Measurements from ENCODE around the gene RASAL3. TPM values are rescaled to one million over a fixed set of nuclear protein-coding genes. Genes with fewer than 3 reads are reported as not detected.

The RASAL3 gene
- total and polyA plus RNA-seq, 2 of the 4 experiments (the other 2 are of a cell fraction) = 0.07 TPM; not detected in 1

DNA sequence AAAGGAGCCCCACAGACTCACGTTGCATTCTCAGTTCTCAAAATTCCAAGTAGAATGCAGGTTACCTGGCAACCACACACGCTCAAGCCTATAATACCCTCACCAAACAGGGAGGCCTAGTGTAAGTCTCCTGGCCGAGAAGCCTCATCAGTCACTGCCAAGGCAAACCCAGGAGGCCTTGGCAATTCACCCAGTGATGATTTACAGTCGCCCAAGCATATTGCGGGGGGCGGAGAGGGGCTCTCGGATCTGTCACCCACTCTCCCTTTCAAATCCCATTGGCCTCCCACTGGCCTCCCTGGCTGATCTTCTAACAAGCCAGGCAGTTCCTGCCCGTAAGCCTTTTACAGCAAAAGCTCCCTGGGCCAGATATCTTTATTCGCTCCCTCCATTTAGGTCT lies 46.6 kb downstream of the RASAL3 start:
- 2% methylated on average over 6 of the region's 9 CpGs; no CpG with 5 or more reads in 1 of the 2 experiments for WGBS, 2 experiments (ENCODE audit: extremely low coverage in 2 of 2, insufficient read length in 1 of 2)
- H4K91ac ChIP-seq (ENCODE audit: insufficient read depth, low read depth, low read length) = no peak overlapping the region
- H3K4me1 ChIP-seq (ENCODE audit: control insufficient read depth, insufficient read depth, low read length) = peaks cover 17% of the 10 kb centered on the region
- no peaks in the 10 kb centered on the region for H3K27me3 ChIP-seq (ENCODE audit: control insufficient read depth, insufficient read depth, low read length)
- dilution Hi-C loops (cut with HindIII; ENCODE audit: low sequenced_read_pairs, unreplicated experiment) = no loop called here
- peaks cover 0 to 45% of the 10 kb centered on the region in 2 experiments; a peak in 2 of 4 replicates for H3K79me1 ChIP-seq (ENCODE audit: low read depth in 1 of 2, low read length in 2 of 2)
- H3K56ac ChIP-seq (ENCODE audit: extremely low read depth, insufficient read depth, low read length) = peak overlapping the region; percentile 37; the same call in 1 of the 2 replicates
- H2AK5ac ChIP-seq (ENCODE audit: low read depth, low read length) = peak overlapping the region; percentile 20; the same call in 1 of the 2 replicates
- no TSS peak for BruUV-seq (replicated peaks)
- peak overlapping the region; percentile 96 for H3K4me2 ChIP-seq (ENCODE audit: low read depth, low read length)
- H3K23ac ChIP-seq (ENCODE audit: low read depth, low read length) = peak overlapping the region; percentile 77
- in situ Hi-C loops (cut with MboI; ENCODE audit: low sequenced_read_pairs) = loop anchor here (25.0 kb wide), 1 partner anchor 770 kb away; the partner anchor contains the start of genes AP1M1 and FAM32A
- peak overlapping the region; percentile 85 for H3K27ac ChIP-seq (ENCODE audit: insufficient read depth, low read length)
- H3K4ac ChIP-seq (ENCODE audit: low read depth, low read length) = peak overlapping the region; percentile 2; the same call in 1 of the 2 replicates
- ChIA-PET CTCF (interaction anchor here (0.8 kb wide), 1 partner anchor 155 kb away, joined by 5 read pairs; no protein-coding TSS in a partner anchor), POLR2A (ENCODE audit: unreplicated experiment) (interaction anchor here (0.6 kb wide), 1 partner anchor 201 kb away, joined by 8 read pairs; no protein-coding TSS in a partner anchor)
- peak overlapping the region; percentile 93 for H2AFZ ChIP-seq (replicated peaks; ENCODE audit: low read length, poor library complexity)
- peak overlapping the region; percentile 82 for H3K9ac ChIP-seq (ENCODE audit: low read depth, low read length)
- no peak overlapping the region for H3K18ac ChIP-seq (ENCODE audit: low read depth, low read length)
- no peak overlapping the region for H2BK120ac ChIP-seq (ENCODE audit: low read depth, low read length)
- TF ChIP-seq RFX5 (IDR thresholded peaks at IDR 0.05; ENCODE audit: low read depth, low read length) (no peak), MXI1 (IDR thresholded peaks at IDR 0.05; ENCODE audit: borderline replicate concordance, low read depth, low read length) (no peak), BHLHE40 (IDR thresholded peaks at IDR 0.05; ENCODE audit: low read depth, low read length) (no peak), MAFK (IDR thresholded peaks at IDR 0.05; ENCODE audit: low read depth, low read length) (no peak), RCOR1 (IDR thresholded peaks at IDR 0.05; ENCODE audit: insufficient replicate concordance, low read length) (no peak), POLR2A (IDR thresholded peaks at IDR 0.05; ENCODE audit: low read depth, low read length) (no peak), CHD1 (IDR thresholded peaks at IDR 0.05; ENCODE audit: low read depth, low read length) (no peak), NFE2L2 (IDR thresholded peaks at IDR 0.05; ENCODE audit: low read depth, low read length) (no peak), RAD21 (IDR thresholded peaks at IDR 0.05; ENCODE audit: low read length) (no peak), CEBPB (IDR thresholded peaks at IDR 0.05; ENCODE audit: low read depth, low read length) (no peak), MAZ (IDR thresholded peaks at IDR 0.05; ENCODE audit: borderline replicate concordance, low read depth, low read length) (no peak), SMC3 (IDR thresholded peaks at IDR 0.05; ENCODE audit: low read depth, low read length) (no peak), FOS (IDR thresholded peaks at IDR 0.05; ENCODE audit: low read depth, low read length) (no peak)
- TF ChIP-seq, protein P1, sequence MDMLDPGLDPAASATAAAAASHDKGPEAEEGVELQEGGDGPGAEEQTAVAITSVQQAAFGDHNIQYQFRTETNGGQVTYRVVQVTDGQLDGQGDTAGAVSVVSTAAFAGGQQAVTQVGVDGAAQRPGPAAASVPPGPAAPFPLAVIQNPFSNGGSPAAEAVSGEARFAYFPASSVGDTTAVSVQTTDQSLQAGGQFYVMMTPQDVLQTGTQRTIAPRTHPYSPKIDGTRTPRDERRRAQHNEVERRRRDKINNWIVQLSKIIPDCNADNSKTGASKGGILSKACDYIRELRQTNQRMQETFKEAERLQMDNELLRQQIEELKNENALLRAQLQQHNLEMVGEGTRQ (IDR thresholded peaks at IDR 0.05; ENCODE audit: low read depth, low read length) = no peak
- TF ChIP-seq, protein P2, sequence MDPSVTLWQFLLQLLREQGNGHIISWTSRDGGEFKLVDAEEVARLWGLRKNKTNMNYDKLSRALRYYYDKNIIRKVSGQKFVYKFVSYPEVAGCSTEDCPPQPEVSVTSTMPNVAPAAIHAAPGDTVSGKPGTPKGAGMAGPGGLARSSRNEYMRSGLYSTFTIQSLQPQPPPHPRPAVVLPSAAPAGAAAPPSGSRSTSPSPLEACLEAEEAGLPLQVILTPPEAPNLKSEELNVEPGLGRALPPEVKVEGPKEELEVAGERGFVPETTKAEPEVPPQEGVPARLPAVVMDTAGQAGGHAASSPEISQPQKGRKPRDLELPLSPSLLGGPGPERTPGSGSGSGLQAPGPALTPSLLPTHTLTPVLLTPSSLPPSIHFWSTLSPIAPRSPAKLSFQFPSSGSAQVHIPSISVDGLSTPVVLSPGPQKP (IDR thresholded peaks at IDR 0.05; ENCODE audit: borderline replicate concordance, low read depth, low read length) = no peak
- TF ChIP-seq, protein P3, sequence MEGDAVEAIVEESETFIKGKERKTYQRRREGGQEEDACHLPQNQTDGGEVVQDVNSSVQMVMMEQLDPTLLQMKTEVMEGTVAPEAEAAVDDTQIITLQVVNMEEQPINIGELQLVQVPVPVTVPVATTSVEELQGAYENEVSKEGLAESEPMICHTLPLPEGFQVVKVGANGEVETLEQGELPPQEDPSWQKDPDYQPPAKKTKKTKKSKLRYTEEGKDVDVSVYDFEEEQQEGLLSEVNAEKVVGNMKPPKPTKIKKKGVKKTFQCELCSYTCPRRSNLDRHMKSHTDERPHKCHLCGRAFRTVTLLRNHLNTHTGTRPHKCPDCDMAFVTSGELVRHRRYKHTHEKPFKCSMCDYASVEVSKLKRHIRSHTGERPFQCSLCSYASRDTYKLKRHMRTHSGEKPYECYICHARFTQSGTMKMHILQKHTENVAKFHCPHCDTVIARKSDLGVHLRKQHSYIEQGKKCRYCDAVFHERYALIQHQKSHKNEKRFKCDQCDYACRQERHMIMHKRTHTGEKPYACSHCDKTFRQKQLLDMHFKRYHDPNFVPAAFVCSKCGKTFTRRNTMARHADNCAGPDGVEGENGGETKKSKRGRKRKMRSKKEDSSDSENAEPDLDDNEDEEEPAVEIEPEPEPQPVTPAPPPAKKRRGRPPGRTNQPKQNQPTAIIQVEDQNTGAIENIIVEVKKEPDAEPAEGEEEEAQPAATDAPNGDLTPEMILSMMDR (conservative IDR thresholded peaks at IDR 0.05; ENCODE audit: low read depth, low read length) = no peak
- no peak overlapping the region for H2BK5ac ChIP-seq (ENCODE audit: low read depth, low read length, poor library complexity, severe bottlenecking)
- H3K14ac ChIP-seq (replicated peaks; ENCODE audit: low read depth, low read length) = peak overlapping the region; percentile 86
- H3K36me3 ChIP-seq (ENCODE audit: control insufficient read depth, insufficient read depth, low read length) = peaks cover 12% of the 10 kb centered on the region
- no peak overlapping the region for H2BK20ac ChIP-seq (ENCODE audit: low read depth, low read length)
- no peak overlapping the region for H4K5ac ChIP-seq (ENCODE audit: low read depth, low read length)
- peaks cover 22% of the 10 kb centered on the region for H3K9me1 ChIP-seq (ENCODE audit: insufficient read depth, low read length)
- peak overlapping the region; percentile 99 for H2AK9ac ChIP-seq (replicated peaks; ENCODE audit: low read depth, low read length, poor library complexity)
- no peak for ATAC-seq (ENCODE audit: low read depth)
- no peak for DNase-seq
- H3K4me3 ChIP-seq (ENCODE audit: insufficient read depth, low read depth, low read length) = peak overlapping the region; percentile 69
- no peak overlapping the region for H2BK15ac ChIP-seq (ENCODE audit: low read depth, low read length)
- intact Hi-C loops (cut with micrococcal nuclease) = loop anchor here (1.0 to 10.0 kb wide), 3 partner anchors 26 to 243 kb away; partner anchors contain the start of gene AKAP8
- no peak overlapping the region for H4K8ac ChIP-seq (ENCODE audit: low read depth in 2 of 2, low read length in 2 of 2)
- peaks cover 72% of the 10 kb centered on the region for H4K20me1 ChIP-seq (ENCODE audit: insufficient read depth, low read length)
- H3K9me3 ChIP-seq (ENCODE audit: control insufficient read depth, insufficient read depth, low read length) = no peaks in the 10 kb centered on the region
